GM19455 (cell line): ENCODE data around the gene MROH7.

Experiments
- ATAC-seq: cut with Tn5 transposase; IDR thresholded peaks from one replicate; pipeline ENCODE4 v1.9.1; 2021; ENCODE audit not compliant: unreplicated experiment

Gene MROH7

GRCh38 chr1:54728027-54728426, 86.4 kb downstream of the MROH7 start:
- ATAC-seq = no peak

GRCh38 chr1:54736685-54737084, 95.1 kb downstream of the MROH7 start:
- ATAC-seq = no peak

- no peak for ATAC-seq
Observed at GRCh38 chr1:54738244-54738643, 96.7 kb downstream of the MROH7 start.

- ATAC-seq = no peak
Observed at GRCh38 chr1:54741531-54741930, 99.9 kb downstream of the MROH7 start.

- no peak for ATAC-seq
Observed at GRCh38 chr1:54742282-54742681, 100.7 kb downstream of the MROH7 start.

- no peak for ATAC-seq
Observed at GRCh38 chr1:54743416-54744226, 102.0 kb downstream of the MROH7 start.

- ATAC-seq = no peak
Observed at GRCh38 chr1:54744696-54745095, 103.1 kb downstream of the MROH7 start.

- no peak for ATAC-seq
Observed at GRCh38 chr1:54745274-54745673, 103.7 kb downstream of the MROH7 start.

GRCh38 chr1:54745864-54746263, 104.3 kb downstream of the MROH7 start:
- ATAC-seq = no peak

GRCh38 chr1:54748094-54748835, 106.7 kb downstream of the MROH7 start:
- no peak for ATAC-seq

GRCh38 chr1:54750596-54750995, 109.0 kb downstream of the MROH7 start:
- ATAC-seq = no peak

GRCh38 chr1:54751426-54751825, 109.8 kb downstream of the MROH7 start:
- ATAC-seq = no peak

GRCh38 chr1:54754045-54754444, 112.5 kb downstream of the MROH7 start:
- ATAC-seq = no peak

GRCh38 chr1:54754486-54755285, 113.1 kb downstream of the MROH7 start:
- ATAC-seq = no peak

- ATAC-seq = no peak
Observed at GRCh38 chr1:54757833-54758232, 116.2 kb downstream of the MROH7 start.

- ATAC-seq = no peak
Observed at GRCh38 chr1:54758678-54759348, 117.2 kb downstream of the MROH7 start.
